ENCODE results near the gene MRPL21. TPM values are rescaled to one million over a fixed set of nuclear protein-coding genes. Genes with fewer than 3 reads are reported as not detected.

The MRPL21 gene
- total and polyA plus RNA-seq, 2 donors from 2014 or later = 45.0 to 147 TPM

- FAIRE-seq (no peak), DNase-seq (no peak)
- Histone ChIP-seq H3K9me3 (ENCODE audit: control insufficient read depth in 2 of 3, insufficient read depth in 1 of 3, low read length in 3 of 3) (no peaks in the 10 kb centered on the region), H3K36me3 (ENCODE audit: control insufficient read depth in 2 of 3, insufficient read depth in 3 of 3, low read length in 3 of 3) (no peaks in the 10 kb centered on the region), H3K9ac (ENCODE audit: low read length in 3 of 3) (peak overlapping the region in 1 of 3 donors; percentile 55), H3K27ac (ENCODE audit: low read depth in 2 of 2, low read length in 2 of 2) (peak overlapping the region; percentile 57 to 78), H3K4me3 (ENCODE audit: low read length in 3 of 3) (peak overlapping the region in 1 of 3 donors; percentile 66), H3K27me3 (ENCODE audit: control insufficient read depth, insufficient read depth, low read length) (no peaks in the 10 kb centered on the region), H3K4me1 (ENCODE audit: control insufficient read depth in 2 of 3, insufficient read depth in 2 of 3, low read depth in 1 of 3, low read length in 3 of 3) (peaks cover 0 to 20% (median 14%) of the 10 kb centered on the region in 3 donors)
- no peak for TF ChIP-seq CTCF (IDR thresholded peaks at IDR 0.05; ENCODE audit: borderline replicate concordance, extremely low read depth, insufficient read depth)
- intact Hi-C loops (cut with DNase I) = no loop called here
These were observed 59.3 kb downstream of the MRPL21 start for GRCh38 chr11:68844376-68844775.

DNA sequence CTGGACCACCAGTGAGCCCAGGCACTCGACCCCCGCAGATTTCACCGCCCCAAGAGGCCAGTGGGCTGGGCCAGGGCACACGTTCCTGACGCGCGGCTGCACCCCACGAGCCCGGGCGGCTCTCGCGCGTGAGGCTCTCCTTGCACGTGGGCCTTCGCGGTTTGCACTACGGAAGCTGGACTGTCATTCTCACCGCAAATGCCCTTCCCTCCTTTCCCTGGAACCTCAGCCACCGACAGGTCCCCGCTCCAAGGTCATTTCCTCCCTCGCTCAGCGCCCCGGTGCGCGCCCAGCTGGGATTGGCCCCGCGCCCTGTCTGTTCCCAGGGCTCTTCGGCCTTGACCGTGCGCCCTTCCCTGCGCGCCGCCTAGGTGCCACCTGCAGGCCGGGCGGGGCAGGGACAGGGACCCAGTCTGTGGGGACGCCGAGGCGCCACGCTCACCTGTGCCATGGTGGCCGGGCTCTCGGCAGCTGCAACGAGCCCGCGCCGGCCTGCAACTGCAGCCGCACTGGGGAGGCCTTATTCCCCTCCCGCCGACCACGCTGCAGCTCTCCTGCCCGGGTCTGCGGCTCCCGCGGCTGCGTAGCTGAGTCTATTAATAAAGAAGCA, 59.8 kb downstream of the MRPL21 start:
- H3K36me3 ChIP-seq (ENCODE audit: control insufficient read depth in 2 of 3, insufficient read depth in 3 of 3, low read length in 3 of 3) = no peaks in the 10 kb centered on the region
- FAIRE-seq (no peak), DNase-seq (peak; percentile 69 to 94 (median 74))
- H3K9ac ChIP-seq (ENCODE audit: low read length in 3 of 3) = peak overlapping the region in 2 of 3 donors; percentile 44 to 55
- intact Hi-C loops (cut with DNase I) = no loop called here
- H3K4me3 ChIP-seq (ENCODE audit: low read length in 3 of 3) = peak overlapping the region in 2 of 3 donors; percentile 64 to 66
- no peaks in the 10 kb centered on the region for H3K27me3 ChIP-seq (ENCODE audit: control insufficient read depth, insufficient read depth, low read length)
- TF ChIP-seq CTCF (IDR thresholded peaks at IDR 0.05; ENCODE audit: borderline replicate concordance, extremely low read depth, insufficient read depth) = peak; percentile 67
- peak overlapping the region; percentile 78 for H3K27ac ChIP-seq (ENCODE audit: low read depth in 2 of 2, low read length in 2 of 2)
- no peaks in the 10 kb centered on the region for H3K9me3 ChIP-seq (ENCODE audit: control insufficient read depth in 2 of 3, insufficient read depth in 1 of 3, low read length in 3 of 3)
- peaks cover 0 to 21% (median 15%) of the 10 kb centered on the region in 3 donors for H3K4me1 ChIP-seq (ENCODE audit: control insufficient read depth in 2 of 3, insufficient read depth in 2 of 3, low read depth in 1 of 3, low read length in 3 of 3)

- no peaks in the 10 kb centered on the region for H3K27me3 ChIP-seq (ENCODE audit: control insufficient read depth, insufficient read depth, low read length)
- H3K36me3 ChIP-seq (ENCODE audit: control insufficient read depth in 2 of 3, insufficient read depth in 3 of 3, low read length in 3 of 3) = no peaks in the 10 kb centered on the region
- H3K27ac ChIP-seq (ENCODE audit: low read depth in 2 of 2, low read length in 2 of 2) = peak overlapping the region; percentile 78
- H3K4me3 ChIP-seq (ENCODE audit: low read length in 3 of 3) = peak overlapping the region; percentile 17 to 81 (median 66)
- H3K9ac ChIP-seq (ENCODE audit: low read length in 3 of 3) = peak overlapping the region in 1 of 3 donors; percentile 42
- TF ChIP-seq CTCF (IDR thresholded peaks at IDR 0.05; ENCODE audit: borderline replicate concordance, extremely low read depth, insufficient read depth) = no peak
- intact Hi-C loops (cut with DNase I) = no loop called here
- FAIRE-seq (no peak), DNase-seq (peak in 1 of 5 donors; percentile 43)
- H3K9me3 ChIP-seq (ENCODE audit: control insufficient read depth in 2 of 3, insufficient read depth in 1 of 3, low read length in 3 of 3) = no peaks in the 10 kb centered on the region
- H3K4me1 ChIP-seq (ENCODE audit: control insufficient read depth in 2 of 3, insufficient read depth in 2 of 3, low read depth in 1 of 3, low read length in 3 of 3) = peaks cover 0 to 26% (median 22%) of the 10 kb centered on the region in 3 donors
These were observed 60.5 kb downstream of the MRPL21 start for GRCh38 chr11:68843052-68843561.

Data from kidney (tissue), 14 donors.